CD4-positive, alpha-beta T cell treated with Interleukin-6 for 4 hours (primary cell): Measurements from ENCODE around the gene MYO1E.
"Not testable (repeated sequence)": the region's sequence is repeated elsewhere in the genome, so short reads cannot be mapped to it uniquely, and the experiment has no call there.

ENCODE experiments used
- DNase-seq: peaks from one replicate; pipeline ENCODE4 v3.0.0-alpha.2; 2020; ENCODE audit warnings: mixed read lengths

Gene MYO1E

DNA sequence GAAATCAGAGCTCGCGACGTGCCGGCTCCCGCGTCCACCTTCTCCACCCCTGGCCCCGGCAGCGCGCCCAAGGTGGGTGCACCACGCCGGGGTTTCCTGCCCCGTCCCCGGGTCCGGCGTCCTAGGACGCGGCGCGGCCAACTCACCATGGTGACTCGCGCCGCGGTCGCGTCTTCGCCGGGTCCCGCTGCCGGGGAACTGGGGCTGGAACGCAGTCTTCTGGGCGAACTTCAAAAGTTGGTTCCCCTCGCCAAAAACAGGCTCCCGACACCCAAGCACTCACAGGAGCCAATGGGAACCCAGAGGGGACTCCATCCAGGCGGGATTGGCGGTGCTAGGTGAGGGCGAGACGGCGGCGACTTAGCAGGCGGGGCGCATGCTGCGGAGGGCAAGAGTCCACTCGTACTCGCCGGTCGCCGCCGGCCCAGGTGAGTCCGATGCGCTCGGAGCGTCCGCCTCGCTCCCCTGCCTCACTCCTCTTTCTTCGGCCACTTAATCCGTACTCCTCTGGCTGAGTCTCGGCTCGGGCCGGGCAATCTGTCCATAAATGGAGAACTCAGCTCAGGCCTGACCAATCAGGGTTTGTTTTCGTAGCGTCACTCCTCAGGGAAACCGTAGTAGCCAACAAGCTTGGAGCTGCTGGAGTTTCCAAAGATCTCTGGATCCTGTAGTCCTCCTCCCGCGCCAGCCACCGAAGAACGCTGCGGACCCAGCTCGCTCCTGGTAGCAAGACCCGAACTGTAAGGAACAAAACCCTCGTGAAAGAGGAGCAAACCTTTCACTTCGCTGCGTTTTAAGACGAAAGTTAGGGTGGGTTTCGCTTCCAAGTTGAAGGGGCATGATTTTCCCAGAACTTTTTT, at the start of gene MYO1E:
Gene MYO1E, minus strand, starts transcription at position 520 of the 860 bp plus-strand sequence. Its CDS starts 371 bp downstream, at position 149.
- peak; percentile 2 for DNase-seq

- DNase-seq: no peak
Observed at GRCh38 chr15:59420986-59421618, 48.4 kb upstream of the MYO1E start.

DNA sequence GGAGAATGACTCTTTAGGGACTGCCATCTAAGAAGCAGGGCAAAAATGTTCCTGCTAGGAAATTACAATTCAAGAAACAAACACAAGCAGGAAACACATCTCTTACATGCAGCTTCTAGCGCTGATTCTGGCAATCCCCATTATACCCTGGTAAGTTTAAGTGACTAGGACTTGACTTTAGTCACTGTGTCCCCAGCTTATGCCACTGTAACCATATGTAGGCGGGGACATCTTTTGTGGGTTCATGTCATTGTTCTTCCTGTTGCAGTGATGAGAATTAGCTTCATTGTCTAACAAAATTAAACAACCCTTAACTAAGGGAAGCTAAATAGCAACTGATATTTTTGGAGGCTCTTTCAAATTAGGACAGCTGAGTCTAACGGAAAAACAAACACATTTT, 47.4 kb upstream of the MYO1E start:
- no peak for DNase-seq

DNA sequence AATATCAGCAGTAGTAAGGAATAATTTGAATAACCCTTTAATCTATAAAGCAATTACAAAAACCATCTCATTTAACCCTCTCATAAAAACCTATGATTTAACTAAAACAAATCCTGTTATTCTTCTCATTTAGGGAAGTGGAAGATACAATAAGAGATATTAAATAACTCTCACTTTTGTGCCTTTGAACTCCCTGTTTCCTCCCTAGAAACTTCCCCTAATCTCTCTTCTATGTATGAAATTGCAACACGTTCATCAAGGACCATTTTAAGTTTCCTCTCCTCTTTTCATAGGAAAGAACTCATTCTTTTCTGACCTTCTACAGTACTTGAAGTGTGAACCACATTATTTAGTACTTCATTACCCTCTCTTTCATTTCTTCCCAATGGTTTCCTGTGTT, 46.5 kb upstream of the MYO1E start:
- DNase-seq: no peak

DNA sequence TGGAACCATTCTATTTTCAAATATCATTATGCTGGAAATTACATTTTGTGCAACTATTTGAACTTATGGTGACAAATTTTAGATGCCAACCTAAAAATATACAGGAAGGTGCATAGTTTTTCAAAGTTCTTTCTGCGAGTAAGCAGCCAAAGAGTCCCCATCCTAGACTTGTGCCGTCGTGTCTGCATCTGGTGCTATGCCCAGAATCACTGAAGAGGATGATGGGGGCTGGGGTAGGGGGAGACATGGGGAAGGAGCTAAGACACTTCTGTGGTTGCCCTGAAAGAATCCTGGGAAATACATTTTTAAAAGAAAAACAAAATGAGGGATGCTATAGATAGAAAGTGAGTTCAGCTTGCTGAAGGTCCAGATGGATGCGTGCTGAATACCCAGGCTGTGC, 44.1 kb upstream of the MYO1E start:
- DNase-seq: no peak

DNA sequence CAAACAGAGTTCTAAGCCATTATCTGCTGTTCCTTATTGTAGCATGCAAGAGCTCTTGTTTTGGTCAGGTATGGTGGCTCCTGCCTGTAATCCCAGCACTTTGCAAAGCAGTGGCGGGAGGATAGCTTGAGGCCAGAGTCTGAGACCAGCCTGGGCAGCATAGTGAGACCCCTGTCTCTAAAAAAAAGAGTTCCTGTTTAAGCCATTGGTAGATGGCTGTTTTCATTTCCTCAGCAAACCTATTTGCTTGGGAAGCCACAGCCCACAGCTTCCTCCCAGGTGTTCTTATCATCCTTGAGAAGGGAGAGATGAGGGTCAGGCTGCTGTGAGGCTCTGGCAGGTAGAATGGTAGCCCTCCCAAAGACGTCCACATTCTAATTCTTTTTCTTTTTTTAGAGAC, 40.9 kb upstream of the MYO1E start:
- DNase-seq: no peak

GRCh38 chr15:59410391-59410896, 37.8 kb upstream of the MYO1E start:
- DNase-seq: no peak

DNA sequence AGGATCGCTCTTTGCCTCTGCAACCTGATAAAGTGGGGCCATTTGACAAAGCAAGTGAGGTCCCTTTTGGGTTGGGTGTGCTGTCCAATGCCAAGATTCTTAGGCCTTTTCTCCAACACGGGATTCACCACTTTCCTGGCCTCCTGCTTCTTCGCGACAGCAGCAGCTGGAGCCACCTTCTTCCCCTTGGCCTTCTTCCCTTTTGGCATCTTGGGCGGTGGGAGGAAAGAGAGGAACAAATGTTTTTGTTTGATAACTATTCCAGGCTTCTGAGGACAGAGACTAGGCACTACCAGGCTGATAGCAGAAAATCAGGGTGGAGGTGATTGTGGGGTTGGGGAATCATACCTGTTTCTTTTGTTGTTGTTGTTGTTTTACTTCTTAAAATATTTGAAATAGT, 35.3 kb upstream of the MYO1E start:
- no peak for DNase-seq

GRCh38 chr15:59406446-59406845, 33.8 kb upstream of the MYO1E start:
- DNase-seq: no peak

GRCh38 chr15:59405079-59405478, 32.4 kb upstream of the MYO1E start:
- DNase-seq: no peak

DNA sequence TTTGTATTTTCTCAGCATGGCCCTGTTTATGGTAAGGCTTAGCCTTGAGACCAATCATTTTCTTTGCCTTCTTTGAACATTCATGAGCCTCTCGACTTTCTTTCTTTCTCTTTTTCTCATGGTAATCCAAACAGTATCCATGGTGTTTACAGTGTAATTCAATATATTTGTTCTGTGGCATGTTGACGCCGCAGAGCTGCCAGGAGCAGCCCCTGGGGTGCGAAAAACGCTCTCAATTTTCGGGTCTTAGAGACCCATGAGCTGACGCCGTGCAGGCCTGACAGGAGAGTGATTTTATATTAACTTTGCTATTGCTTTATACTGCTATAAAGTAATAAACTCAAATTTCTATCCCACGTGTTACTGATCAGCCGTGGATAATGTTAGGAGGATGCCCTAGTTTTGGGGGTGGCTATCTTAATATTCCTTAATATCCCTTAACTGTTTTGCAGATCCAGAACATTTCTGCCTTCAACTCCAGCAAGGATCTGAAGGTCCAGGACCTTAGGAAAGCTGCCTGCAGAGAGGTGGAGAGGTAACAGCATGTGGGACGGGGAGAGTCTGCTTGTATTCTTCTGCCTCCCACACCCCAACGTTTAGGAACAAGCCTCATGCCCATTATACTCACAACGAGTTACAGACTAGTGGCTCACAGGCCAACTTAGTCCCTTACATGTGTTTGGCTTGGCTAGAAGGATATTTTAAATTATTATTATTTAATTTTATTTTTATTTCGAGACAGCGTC, 29.3 kb upstream of the MYO1E start:
- no peak for DNase-seq

DNA sequence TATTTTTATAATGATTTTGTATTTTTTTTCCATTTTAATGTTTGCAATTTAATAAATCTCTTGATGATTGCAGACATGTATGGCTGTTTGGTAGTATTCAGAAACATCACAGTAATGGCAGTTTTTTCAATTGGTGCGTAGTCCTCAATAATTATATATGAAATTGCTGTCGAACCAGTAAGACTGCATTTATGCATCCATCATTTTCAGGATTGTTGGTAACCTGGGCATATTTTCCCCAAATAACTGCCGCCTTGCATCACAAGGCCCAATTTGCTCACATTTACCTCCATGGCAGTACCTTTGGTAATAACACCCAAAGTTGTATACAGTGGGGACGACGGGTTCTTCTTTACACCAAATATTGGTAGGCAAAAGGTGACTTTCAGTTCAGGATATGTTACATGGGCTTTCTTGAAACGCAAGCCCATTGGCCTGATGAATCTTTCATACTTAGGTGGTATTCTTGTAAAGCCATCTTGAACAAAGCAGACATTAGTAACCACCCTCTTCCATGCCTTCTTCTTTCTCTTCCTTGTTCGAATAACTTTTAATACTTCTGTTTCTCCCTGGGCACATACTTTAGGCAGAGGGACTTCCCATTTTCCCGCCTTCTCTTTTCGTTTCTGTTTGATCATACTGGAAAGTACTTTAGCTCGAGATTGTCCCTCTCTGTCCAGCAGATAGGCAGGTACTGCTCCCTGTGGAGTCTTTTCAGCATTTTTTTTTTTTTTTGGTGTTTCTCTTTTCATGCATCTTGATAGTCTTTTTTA, 28.6 kb upstream of the MYO1E start:
- DNase-seq: not testable (repeated sequence)

- no peak for DNase-seq
Observed at GRCh38 chr15:59400103-59400813, 27.6 kb upstream of the MYO1E start.

- DNase-seq: no peak
Observed at GRCh38 chr15:59399465-59400102, 26.9 kb upstream of the MYO1E start.

DNA sequence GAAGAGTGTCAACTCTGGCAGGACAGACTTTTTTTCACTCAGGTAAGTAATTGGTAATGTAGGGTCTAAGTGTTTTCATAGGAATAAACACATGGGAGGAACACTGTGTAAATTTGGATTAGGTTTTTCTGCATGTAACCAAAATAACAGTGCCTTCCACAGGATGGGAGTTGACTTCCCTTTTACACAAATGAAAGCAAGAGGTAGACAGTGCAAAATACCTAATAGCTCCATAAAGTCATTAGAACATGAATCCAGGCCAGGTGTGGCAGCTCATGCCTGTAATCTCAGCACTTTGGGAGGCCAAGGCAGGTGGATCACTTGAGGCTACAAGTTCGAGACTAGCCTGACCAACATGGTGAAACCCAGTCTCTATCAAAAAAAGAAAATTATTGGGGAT, 25.5 kb upstream of the MYO1E start:
- DNase-seq: no peak

- DNase-seq: no peak
Observed at GRCh38 chr15:59396679-59397078, 24.0 kb upstream of the MYO1E start.

DNA sequence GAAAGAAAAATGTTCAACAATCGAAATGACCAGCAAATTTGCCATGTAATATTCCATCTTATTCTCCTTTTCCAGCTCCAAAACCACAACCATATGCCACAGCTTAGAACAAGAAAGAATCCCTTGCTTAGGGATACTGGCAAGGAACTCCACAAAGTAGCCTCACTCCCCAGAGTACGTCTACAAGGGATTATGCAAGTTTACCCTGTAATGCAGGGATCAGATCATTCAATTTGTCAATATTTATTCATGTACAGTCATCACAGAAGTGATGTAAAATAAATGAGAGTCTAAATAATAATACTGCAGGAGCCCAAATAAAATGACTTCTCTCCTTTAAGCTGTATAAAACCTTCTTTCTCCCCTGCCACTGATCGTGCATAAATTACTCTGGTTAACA, 23.5 kb upstream of the MYO1E start:
- DNase-seq: no peak

DNA sequence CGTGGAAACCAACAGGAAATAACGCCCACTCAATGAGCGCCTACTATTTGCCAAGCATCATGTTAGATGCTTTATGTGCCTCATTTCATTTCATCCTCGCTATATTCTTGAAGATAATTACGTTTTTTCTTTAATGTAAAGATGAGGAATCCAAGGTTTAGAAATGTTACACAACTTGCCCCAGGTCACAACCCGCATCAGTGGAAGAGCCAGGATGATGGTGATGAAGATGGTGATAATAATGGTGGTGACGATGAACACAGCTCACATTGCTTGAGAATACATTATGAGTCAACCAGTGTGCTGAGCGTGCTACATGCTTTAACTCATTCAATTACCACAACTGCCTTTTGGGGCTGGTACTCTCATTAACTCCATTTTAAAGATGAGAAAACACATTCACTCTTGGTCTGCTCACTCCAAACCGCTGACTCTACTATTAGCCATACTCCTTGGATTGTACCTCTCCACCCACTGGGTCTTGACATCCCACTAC, 21.5 kb upstream of the MYO1E start:
- no peak for DNase-seq

DNA sequence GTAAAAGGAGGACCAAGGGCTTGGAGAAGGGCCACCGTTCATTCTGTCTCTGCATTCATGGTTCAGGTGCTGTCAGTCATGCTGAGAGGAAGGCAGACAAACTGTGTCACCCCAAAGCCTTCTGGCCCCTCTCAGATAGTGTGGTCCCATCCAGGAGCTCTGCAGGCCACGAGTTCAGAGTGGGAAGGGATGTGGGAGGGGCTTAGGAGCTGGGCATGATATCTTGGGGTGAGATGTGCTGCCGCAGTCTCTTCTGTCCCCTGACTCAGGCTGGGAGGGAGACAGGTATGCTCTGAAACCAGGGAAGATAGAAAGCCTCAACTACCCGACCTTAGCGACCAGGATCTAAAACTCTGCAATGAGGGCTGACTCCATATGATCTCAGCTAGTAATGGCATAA, 19.6 kb upstream of the MYO1E start:
- DNase-seq: no peak

- no peak for DNase-seq
Observed at GRCh38 chr15:59388670-59389069, 16.0 kb upstream of the MYO1E start.

DNA sequence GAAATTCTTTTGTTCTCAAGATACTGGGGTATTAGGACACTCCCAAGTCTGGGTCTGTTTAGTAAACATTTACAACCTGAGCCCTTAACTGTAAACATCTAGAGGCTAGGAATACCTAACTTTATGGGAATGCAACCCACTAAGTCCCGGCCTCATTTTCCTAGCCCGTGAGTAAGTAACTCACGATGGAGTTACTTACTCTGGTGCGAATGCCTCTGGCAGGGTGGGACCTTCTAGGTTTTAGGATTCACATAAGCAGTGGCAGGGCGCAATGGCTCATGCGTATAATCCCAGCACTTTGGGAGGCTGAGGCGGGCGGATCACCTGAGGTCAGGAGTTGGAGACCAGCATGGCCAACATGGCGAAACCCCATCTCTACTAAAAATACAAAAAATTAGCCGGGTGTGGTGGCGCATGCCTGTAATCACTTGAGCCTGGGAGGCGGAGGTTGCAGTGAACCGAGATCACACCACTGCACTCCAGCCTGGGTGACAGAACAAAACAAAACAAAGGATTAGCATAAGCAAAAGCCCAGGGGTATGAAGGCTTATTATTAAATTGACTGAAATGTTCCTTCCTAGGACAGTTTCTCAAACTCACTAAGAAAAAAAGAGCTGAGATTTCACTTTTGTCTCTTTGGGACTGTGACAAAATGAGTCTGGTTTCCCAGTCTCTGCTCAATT, 14.7 kb upstream of the MYO1E start:
- DNase-seq: not testable (repeated sequence)
